Endothelial cell of umbilical vein (primary cell): Measurements from ENCODE around the gene LNPEP. TPM values are rescaled to one million over a fixed set of nuclear protein-coding genes. Genes with fewer than 3 reads are reported as not detected.

ENCODE experiments used
- BruUV-seq: library from RNA; stranded (reverse); fragments of 400-500 nt; replicated peaks from 2 replicates; lab custom pipeline; 2021; lab: Mats Ljungman, UMichigan
- CTCF ChIA-PET: fragments of 300-600, 350-600 bp; sonication (Branson Sonifier 250); formaldehyde crosslinking; loops from one replicate; lab custom pipeline; 2021; ENCODE audit warnings: antibody characterized with exemption, inconsistent platforms; lab: Charles Lee
- POLR2A ChIA-PET: fragments of 300-600, 350-600 bp; sonication (Branson Sonifier 250); formaldehyde crosslinking; loops from one replicate; lab custom pipeline; 2021; ENCODE audit warnings: antibody characterized with exemption, inconsistent platforms; lab: Charles Lee
- DNase-seq: peaks from one replicate; pipeline ENCODE4 v3.0.0-alpha.2; 2011; ENCODE audit warnings: low read depth, low spot score
- FAIRE-seq: peaks from 2 replicates; lab custom pipeline; 2011; peaks lifted over from hg19 to GRCh38; lab: Jason Lieb, UNC
- H2AFZ ChIP-seq: 2 replicates; pipeline ENCODE4 v1.6.0; 2012; ENCODE audit warnings: low read depth, low read length, control low read depth, inconsistent platforms
- H3K27ac ChIP-seq: 2 replicates; pipeline ENCODE4 v1.5.1; 2011; ENCODE audit warnings: low read depth, mild to moderate bottlenecking, control low read depth, low read length, moderate library complexity; ENCODE audit not compliant: insufficient read depth
- H3K27me3 ChIP-seq, 2 experiments: 2 replicates each; pipeline versions ENCODE4 v1.6.0 to v1.6.1; 2011; ENCODE audit warnings: low read length in 2 of 2, mixed read lengths in 1 of 2; ENCODE audit not compliant: control insufficient read depth in 2 of 2, insufficient read depth in 2 of 2
- H3K36me3 ChIP-seq, 2 experiments: 2 replicates in 1 of 2; 3 replicates in 1 of 2; pipeline ENCODE4 v1.5.1; 2011; ENCODE audit warnings: low read length in 2 of 2, mild to moderate bottlenecking in 1 of 2, moderate library complexity in 1 of 2; ENCODE audit not compliant: control insufficient read depth in 2 of 2, insufficient read depth in 2 of 2; ENCODE audit errors: extremely low read depth in 1 of 2
- H3K4me1 ChIP-seq: 3 replicates; pipeline ENCODE4 v1.5.1; 2011; ENCODE audit warnings: mild to moderate bottlenecking, low read length; ENCODE audit not compliant: control insufficient read depth, insufficient read depth; ENCODE audit errors: extremely low read depth
- H3K4me2 ChIP-seq: 2 replicates; pipeline ENCODE4 v1.6.1; 2011; ENCODE audit warnings: low read length, control low read depth, mixed read lengths; ENCODE audit not compliant: insufficient read depth
- H3K4me3 ChIP-seq, 3 experiments: fragments of 200-600 bp in 1 of 3; sonication (generic), shearing (Covaris generic) in 1 of 3; replicated peaks in 1 of 3; 2 replicates each; pipeline ENCODE4 v1.5.1; 2011 to 2016; ENCODE audit warnings: control low read depth in 3 of 3, low read length in 3 of 3, mild to moderate bottlenecking in 2 of 3, inconsistent platforms in 1 of 3, low read depth in 1 of 3, moderate library complexity in 1 of 3; ENCODE audit not compliant: insufficient read depth in 1 of 3
- H3K79me2 ChIP-seq: 2 replicates; pipeline ENCODE4 v1.6.0; 2012; ENCODE audit warnings: low read length, inconsistent platforms; ENCODE audit not compliant: control insufficient read depth, insufficient read depth
- H3K9ac ChIP-seq: replicated peaks from 2 replicates; pipeline ENCODE3; 2011; ENCODE audit warnings: low read length, control low read depth; ENCODE audit not compliant: insufficient read depth; ENCODE audit errors: extremely low read depth
- H3K9me1 ChIP-seq: replicated peaks from 3 replicates; pipeline ENCODE4 v1.6.0; 2011; ENCODE audit warnings: mild to moderate bottlenecking, low read length; ENCODE audit not compliant: control insufficient read depth, insufficient read depth; ENCODE audit errors: extremely low read depth
- H3K9me3 ChIP-seq: replicated peaks from 2 replicates; pipeline ENCODE4 v1.5.1; 2012; ENCODE audit warnings: low read length, inconsistent platforms; ENCODE audit not compliant: control insufficient read depth, insufficient read depth
- H4K20me1 ChIP-seq: replicated peaks from 2 replicates; pipeline ENCODE3; 2011; ENCODE audit warnings: mild to moderate bottlenecking, low read length; ENCODE audit not compliant: control insufficient read depth, insufficient read depth; ENCODE audit errors: extremely low read depth
- EZH2 ChIP-seq: IDR thresholded peaks from 2 replicates; pipeline ENCODE4 v1.6.1; 2012; ENCODE audit warnings: borderline replicate concordance, low read depth, mild to moderate bottlenecking, moderate library complexity, low read length, inconsistent platforms; ENCODE audit not compliant: severe bottlenecking
- FOS ChIP-seq: IDR thresholded peaks from 2 replicates; pipeline ENCODE4 v1.6.1; 2011; ENCODE audit warnings: mild to moderate bottlenecking, low read length, moderate library complexity, borderline replicate concordance; ENCODE audit not compliant: insufficient read depth
- GATA2 ChIP-seq: IDR thresholded peaks from 2 replicates; pipeline ENCODE4 v1.7.0; 2011; ENCODE audit warnings: low read depth, mild to moderate bottlenecking, moderate library complexity, mixed read lengths, low read length; ENCODE audit not compliant: insufficient read length, insufficient read depth
- JUN ChIP-seq: IDR thresholded peaks from 2 replicates; pipeline ENCODE4 v1.6.1; 2011; ENCODE audit warnings: borderline replicate concordance, low read depth; ENCODE audit not compliant: insufficient read length, insufficient read depth
- MYC ChIP-seq: IDR thresholded peaks from one replicate; pipeline ENCODE4 v1.6.1; 2011; ENCODE audit warnings: mild to moderate bottlenecking, low read depth, low read length
- POLR2A ChIP-seq: IDR thresholded peaks from 2 replicates; pipeline ENCODE4 v1.6.1; 2012; ENCODE audit warnings: low read depth, mild to moderate bottlenecking, control low read depth, low read length
- POLR2AphosphoS5 ChIP-seq: IDR thresholded peaks from 2 replicates; pipeline ENCODE4 v1.6.1; 2012; ENCODE audit warnings: low read depth, mild to moderate bottlenecking, control low read depth, low read length, moderate library complexity; ENCODE audit not compliant: insufficient read depth
- dilution Hi-C: fragments of 300-500 bp; cut with MboI; formaldehyde crosslinking; loops from one replicate; pipeline ENCODE4 v1.15.0; 2019; ENCODE audit warnings: low sequenced_read_pairs; ENCODE audit not compliant: extremely low pct_ligation_motif_present
- intact Hi-C: fragments of 100-400 bp; cut with micrococcal nuclease; formaldehyde crosslinking; loops from one replicate; pipeline ENCODE4 v1.10.0; 2022
- polyA plus RNA-seq, 4 experiments: library from polyadenylated mRNA; depleted of rRNA in 3 of 4; stranded (reverse) in 3 of 4; unstranded in 1 of 4; fragments of >200 nt; gene quantifications; 2 replicates each; pipeline versions ENCODE4 v1.2.1 to v1.2.3, GENCODE V29; 2011 to 2012; ENCODE audit warnings: missing spikeins in 1 of 4
- total RNA-seq: library from RNA; stranded (reverse); gene quantifications from 2 replicates; pipeline ENCODE4 v1.2.3, GENCODE V29; 2021
- TF ChIP-seq, protein P1 (sequence below), 2 donors: IDR thresholded peaks; 1 replicate in 1 of 2; 2 replicates in 1 of 2; pipeline ENCODE4 v1.5.1; 2011; ENCODE audit warnings: low read length in 2 of 2, mild to moderate bottlenecking in 2 of 2, moderate library complexity in 2 of 2, control low read depth in 1 of 2, inconsistent platforms in 1 of 2, low read depth in 1 of 2; ENCODE audit not compliant: insufficient read depth in 1 of 2; ENCODE audit errors: extremely low read depth in 1 of 2
- TF ChIP-seq, protein P2 (sequence below): IDR thresholded peaks from 2 replicates; pipeline ENCODE4 v1.6.1; 2011; ENCODE audit not compliant: insufficient read depth, insufficient read length

Gene LNPEP
- total and polyA plus RNA-seq, 2 donors (not counting 3 experiments of a cell fraction or from before 2014, with no cell fraction given), result 7.0 to 23.5 TPM

DNA sequence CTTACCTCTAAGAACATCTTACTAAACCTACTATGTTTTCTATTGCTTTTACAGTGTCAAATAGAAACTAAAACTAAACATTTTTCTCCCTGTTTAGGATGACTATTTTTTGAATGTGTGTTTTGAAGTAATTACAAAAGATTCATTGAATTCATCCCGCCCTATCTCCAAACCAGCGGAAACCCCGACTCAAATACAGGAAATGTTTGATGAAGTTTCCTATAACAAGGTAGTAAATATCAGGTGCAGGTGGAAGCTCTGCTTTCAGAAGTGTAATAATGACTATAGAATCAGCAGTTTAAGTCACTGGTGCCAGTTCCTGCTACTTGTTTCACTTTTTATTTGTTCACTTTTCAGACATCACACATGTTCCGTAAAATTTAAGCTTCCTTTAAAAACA, 39.6 kb upstream of the LNPEP start:
- H3K27ac ChIP-seq, result no peak overlapping the region
- peaks cover 0 to 6% of the 10 kb centered on the region in 2 experiments for H3K36me3 ChIP-seq
- DNase-seq, result no peak
- no peaks in the 10 kb centered on the region for H3K9me3 ChIP-seq
- ChIA-PET CTCF (interaction anchor here (1.0 to 1.3 kb wide), 5 partner anchors 8 to 28 kb away, joined by 3 to 6 read pairs (median 3); no protein-coding TSS in a partner anchor), POLR2A (no interaction called here)
- no peaks in the 10 kb centered on the region for H4K20me1 ChIP-seq
- intact Hi-C loops, result no loop called here
- no peak overlapping the region for H2AFZ ChIP-seq
- H3K4me2 ChIP-seq, result no peak overlapping the region
- no peaks in the 10 kb centered on the region for H3K79me2 ChIP-seq
- FAIRE-seq, result no peak
- no peaks in the 10 kb centered on the region for H3K27me3 ChIP-seq
- H3K4me1 ChIP-seq, result peaks cover 11% of the 10 kb centered on the region
- BruUV-seq, result no TSS peak
- H3K4me3 ChIP-seq, result no peak overlapping the region
- no peaks in the 10 kb centered on the region for H3K9me1 ChIP-seq
- TF ChIP-seq, protein P1, sequence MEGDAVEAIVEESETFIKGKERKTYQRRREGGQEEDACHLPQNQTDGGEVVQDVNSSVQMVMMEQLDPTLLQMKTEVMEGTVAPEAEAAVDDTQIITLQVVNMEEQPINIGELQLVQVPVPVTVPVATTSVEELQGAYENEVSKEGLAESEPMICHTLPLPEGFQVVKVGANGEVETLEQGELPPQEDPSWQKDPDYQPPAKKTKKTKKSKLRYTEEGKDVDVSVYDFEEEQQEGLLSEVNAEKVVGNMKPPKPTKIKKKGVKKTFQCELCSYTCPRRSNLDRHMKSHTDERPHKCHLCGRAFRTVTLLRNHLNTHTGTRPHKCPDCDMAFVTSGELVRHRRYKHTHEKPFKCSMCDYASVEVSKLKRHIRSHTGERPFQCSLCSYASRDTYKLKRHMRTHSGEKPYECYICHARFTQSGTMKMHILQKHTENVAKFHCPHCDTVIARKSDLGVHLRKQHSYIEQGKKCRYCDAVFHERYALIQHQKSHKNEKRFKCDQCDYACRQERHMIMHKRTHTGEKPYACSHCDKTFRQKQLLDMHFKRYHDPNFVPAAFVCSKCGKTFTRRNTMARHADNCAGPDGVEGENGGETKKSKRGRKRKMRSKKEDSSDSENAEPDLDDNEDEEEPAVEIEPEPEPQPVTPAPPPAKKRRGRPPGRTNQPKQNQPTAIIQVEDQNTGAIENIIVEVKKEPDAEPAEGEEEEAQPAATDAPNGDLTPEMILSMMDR (IDR thresholded peaks at IDR 0.05; ENCODE audit: extremely low read depth in 1 of 2, insufficient read depth in 1 of 2, low read depth in 1 of 2, low read length in 2 of 2), result no peak
- no peak for TF ChIP-seq POLR2AphosphoS5
- no peak for TF ChIP-seq POLR2A
- TF ChIP-seq GATA2, result no peak
- TF ChIP-seq, protein P2, sequence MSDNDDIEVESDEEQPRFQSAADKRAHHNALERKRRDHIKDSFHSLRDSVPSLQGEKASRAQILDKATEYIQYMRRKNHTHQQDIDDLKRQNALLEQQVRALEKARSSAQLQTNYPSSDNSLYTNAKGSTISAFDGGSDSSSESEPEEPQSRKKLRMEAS, result no peak
- dilution Hi-C loops, result no loop called here
- no peak overlapping the region for H3K9ac ChIP-seq

DNA sequence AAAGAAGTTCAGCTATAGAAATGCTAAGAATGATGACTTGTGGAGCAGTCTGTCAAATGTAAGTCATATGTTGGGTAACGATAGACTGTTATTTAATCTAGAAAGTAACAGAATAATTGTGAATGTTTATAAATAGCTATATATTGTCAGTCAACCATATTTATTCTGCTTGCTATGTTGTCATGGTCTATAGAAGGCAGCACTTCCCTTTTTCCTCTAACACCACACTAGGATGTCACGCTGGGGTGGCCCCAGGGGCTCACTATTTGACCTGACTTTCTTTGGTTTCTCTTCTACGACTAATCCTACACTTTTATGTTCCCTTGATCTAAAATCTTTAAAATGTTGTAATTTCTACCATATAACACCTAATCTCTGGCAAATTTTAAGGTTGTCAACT, 39.1 kb upstream of the LNPEP start:
- Histone ChIP-seq H3K79me2 (no peaks in the 10 kb centered on the region), H3K4me2 (no peak overlapping the region), H3K4me1 (peaks cover 11% of the 10 kb centered on the region), H3K4me3 (no peak overlapping the region), H3K36me3 (peaks cover 0 to 6% of the 10 kb centered on the region in 2 experiments), H3K9ac (no peak overlapping the region), H4K20me1 (no peaks in the 10 kb centered on the region), H3K9me3 (no peaks in the 10 kb centered on the region), H3K27me3 (no peaks in the 10 kb centered on the region), H3K27ac (no peak overlapping the region), H3K9me1 (no peaks in the 10 kb centered on the region), H2AFZ (no peak overlapping the region)
- dilution Hi-C loops (no loop called here), intact Hi-C loops (no loop called here)
- BruUV-seq, result no TSS peak
- POLR2A ChIA-PET, result interaction anchor here (0.6 kb wide), 1 partner anchor 88 kb away, joined by 7 read pairs; no protein-coding TSS in a partner anchor
- DNase-seq (no peak), FAIRE-seq (no peak)
- TF ChIP-seq, protein P1 (IDR thresholded peaks at IDR 0.05; ENCODE audit: extremely low read depth in 1 of 2, insufficient read depth in 1 of 2, low read depth in 1 of 2, low read length in 2 of 2), result no peak
- TF ChIP-seq POLR2AphosphoS5, result no peak
- no peak for TF ChIP-seq EZH2
- TF ChIP-seq POLR2A, result no peak
- no peak for TF ChIP-seq FOS
- TF ChIP-seq JUN, result no peak
- no peak for TF ChIP-seq GATA2
- no peak for TF ChIP-seq MYC
- TF ChIP-seq, protein P2, result no peak
- CTCF ChIA-PET, result interaction anchor here (1.0 to 1.3 kb wide), 5 partner anchors 8 to 28 kb away, joined by 3 to 6 read pairs (median 3); no protein-coding TSS in a partner anchor
